ENCODE data around the gene FAM204A.

Gene FAM204A

GRCh38 chr10:118255355-118255754 is 86.8 kb downstream of the FAM204A start:
- H3K9me3 ChIP-seq (ENCODE audit: insufficient read depth, low read length, severe bottlenecking): no peaks in the 10 kb centered on the region
- no peak overlapping the region for H2AFZ ChIP-seq (ENCODE audit: low read depth, low read length)
- H3K4me1 ChIP-seq (ENCODE audit: insufficient read depth, low read length): no peaks in the 10 kb centered on the region
- no peak overlapping the region for H3K4me2 ChIP-seq (ENCODE audit: insufficient read depth, low read length)
- no peak overlapping the region for H3K9ac ChIP-seq (ENCODE audit: low read depth, low read length)
- no peak for TF ChIP-seq EZH2 (IDR thresholded peaks at IDR 0.05; ENCODE audit: borderline replicate concordance, low read depth, low read length, severe bottlenecking)
- TF ChIP-seq, protein P1, sequence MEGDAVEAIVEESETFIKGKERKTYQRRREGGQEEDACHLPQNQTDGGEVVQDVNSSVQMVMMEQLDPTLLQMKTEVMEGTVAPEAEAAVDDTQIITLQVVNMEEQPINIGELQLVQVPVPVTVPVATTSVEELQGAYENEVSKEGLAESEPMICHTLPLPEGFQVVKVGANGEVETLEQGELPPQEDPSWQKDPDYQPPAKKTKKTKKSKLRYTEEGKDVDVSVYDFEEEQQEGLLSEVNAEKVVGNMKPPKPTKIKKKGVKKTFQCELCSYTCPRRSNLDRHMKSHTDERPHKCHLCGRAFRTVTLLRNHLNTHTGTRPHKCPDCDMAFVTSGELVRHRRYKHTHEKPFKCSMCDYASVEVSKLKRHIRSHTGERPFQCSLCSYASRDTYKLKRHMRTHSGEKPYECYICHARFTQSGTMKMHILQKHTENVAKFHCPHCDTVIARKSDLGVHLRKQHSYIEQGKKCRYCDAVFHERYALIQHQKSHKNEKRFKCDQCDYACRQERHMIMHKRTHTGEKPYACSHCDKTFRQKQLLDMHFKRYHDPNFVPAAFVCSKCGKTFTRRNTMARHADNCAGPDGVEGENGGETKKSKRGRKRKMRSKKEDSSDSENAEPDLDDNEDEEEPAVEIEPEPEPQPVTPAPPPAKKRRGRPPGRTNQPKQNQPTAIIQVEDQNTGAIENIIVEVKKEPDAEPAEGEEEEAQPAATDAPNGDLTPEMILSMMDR (IDR thresholded peaks at IDR 0.05; ENCODE audit: borderline replicate concordance, extremely low read depth, low read length, poor library complexity, severe bottlenecking): no peak
- H4K20me1 ChIP-seq (ENCODE audit: insufficient read depth, low read length): no peaks in the 10 kb centered on the region
- H3K27ac ChIP-seq (ENCODE audit: low read length): no peak overlapping the region
- peaks cover 42% of the 10 kb centered on the region for H3K27me3 ChIP-seq (ENCODE audit: insufficient read depth, low read length, poor library complexity)
- ATAC-seq (ENCODE audit: insufficient read depth, low read depth): no peak
- H3K79me2 ChIP-seq (ENCODE audit: insufficient read depth, low read length): no peaks in the 10 kb centered on the region
- no peaks in the 10 kb centered on the region for H3K36me3 ChIP-seq (ENCODE audit: insufficient read depth, low read length)
- no peak overlapping the region for H3K4me3 ChIP-seq (ENCODE audit: low read depth in 1 of 2, low read length in 2 of 2)
- no peak for DNase-seq

GRCh38 chr10:118254654-118255053 is 87.5 kb downstream of the FAM204A start:
- H3K27me3 ChIP-seq (ENCODE audit: insufficient read depth, low read length, poor library complexity): peaks cover 45% of the 10 kb centered on the region
- DNase-seq (no peak), ATAC-seq (ENCODE audit: insufficient read depth, low read depth) (no peak)
- H3K4me2 ChIP-seq (ENCODE audit: insufficient read depth, low read length): no peak overlapping the region
- TF ChIP-seq, protein P1 (IDR thresholded peaks at IDR 0.05; ENCODE audit: borderline replicate concordance, extremely low read depth, low read length, poor library complexity, severe bottlenecking): no peak
- no peak for TF ChIP-seq EZH2 (IDR thresholded peaks at IDR 0.05; ENCODE audit: borderline replicate concordance, low read depth, low read length, severe bottlenecking)
- H3K9ac ChIP-seq (ENCODE audit: low read depth, low read length): no peak overlapping the region
- H2AFZ ChIP-seq (ENCODE audit: low read depth, low read length): no peak overlapping the region
- no peaks in the 10 kb centered on the region for H3K36me3 ChIP-seq (ENCODE audit: insufficient read depth, low read length)
- no peak overlapping the region for H3K27ac ChIP-seq (ENCODE audit: low read length)
- no peaks in the 10 kb centered on the region for H3K79me2 ChIP-seq (ENCODE audit: insufficient read depth, low read length)
- H4K20me1 ChIP-seq (ENCODE audit: insufficient read depth, low read length): no peaks in the 10 kb centered on the region
- H3K4me1 ChIP-seq (ENCODE audit: insufficient read depth, low read length): no peaks in the 10 kb centered on the region
- H3K9me3 ChIP-seq (ENCODE audit: insufficient read depth, low read length, severe bottlenecking): no peaks in the 10 kb centered on the region
- H3K4me3 ChIP-seq (ENCODE audit: low read depth in 1 of 2, low read length in 2 of 2): no peak overlapping the region

- Histone ChIP-seq H2AFZ (ENCODE audit: low read depth, low read length) (no peak overlapping the region), H3K4me3 (ENCODE audit: low read depth in 1 of 2, low read length in 2 of 2) (no peak overlapping the region), H3K4me1 (ENCODE audit: insufficient read depth, low read length) (no peaks in the 10 kb centered on the region), H3K27ac (ENCODE audit: low read length) (no peak overlapping the region), H3K4me2 (ENCODE audit: insufficient read depth, low read length) (no peak overlapping the region), H3K79me2 (ENCODE audit: insufficient read depth, low read length) (no peaks in the 10 kb centered on the region), H3K27me3 (ENCODE audit: insufficient read depth, low read length, poor library complexity) (peaks cover 51% of the 10 kb centered on the region), H4K20me1 (ENCODE audit: insufficient read depth, low read length) (no peaks in the 10 kb centered on the region), H3K9ac (ENCODE audit: low read depth, low read length) (no peak overlapping the region), H3K36me3 (ENCODE audit: insufficient read depth, low read length) (no peaks in the 10 kb centered on the region), H3K9me3 (ENCODE audit: insufficient read depth, low read length, severe bottlenecking) (no peaks in the 10 kb centered on the region)
- ATAC-seq (ENCODE audit: insufficient read depth, low read depth) (no peak), DNase-seq (no peak)
- TF ChIP-seq, protein P1 (IDR thresholded peaks at IDR 0.05; ENCODE audit: borderline replicate concordance, extremely low read depth, low read length, poor library complexity, severe bottlenecking): no peak
- no peak for TF ChIP-seq EZH2 (IDR thresholded peaks at IDR 0.05; ENCODE audit: borderline replicate concordance, low read depth, low read length, severe bottlenecking)
Observed at GRCh38 chr10:118253397-118253796, 88.7 kb downstream of the FAM204A start.

DNA sequence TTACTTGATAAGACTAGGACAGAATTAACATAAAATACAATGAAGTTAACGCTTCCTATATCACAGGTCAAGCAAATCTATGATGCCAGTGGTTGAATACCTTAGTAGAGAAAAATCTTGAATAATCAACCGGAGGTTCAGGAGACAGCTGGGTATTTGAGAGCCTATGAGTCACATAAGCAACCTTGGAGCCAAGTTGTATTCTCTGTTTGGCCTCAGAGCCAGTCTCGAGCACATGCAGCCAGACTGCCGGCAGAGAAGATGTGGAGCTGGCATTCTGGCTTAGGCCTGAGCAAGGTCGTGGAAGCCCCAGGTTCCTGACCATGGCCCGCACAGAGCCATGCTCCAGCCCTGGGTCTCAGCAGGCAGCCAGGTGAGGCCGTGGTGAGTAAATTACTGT is 90.3 kb downstream of the FAM204A start:
- H3K9ac ChIP-seq (ENCODE audit: low read depth, low read length): no peak overlapping the region
- no peak for ATAC-seq (ENCODE audit: insufficient read depth, low read depth)
- no peaks in the 10 kb centered on the region for H4K20me1 ChIP-seq (ENCODE audit: insufficient read depth, low read length)
- no peaks in the 10 kb centered on the region for H3K9me3 ChIP-seq (ENCODE audit: insufficient read depth, low read length, severe bottlenecking)
- no peaks in the 10 kb centered on the region for H3K4me1 ChIP-seq (ENCODE audit: insufficient read depth, low read length)
- TF ChIP-seq, protein P1 (IDR thresholded peaks at IDR 0.05; ENCODE audit: borderline replicate concordance, extremely low read depth, low read length, poor library complexity, severe bottlenecking): no peak
- TF ChIP-seq EZH2 (IDR thresholded peaks at IDR 0.05; ENCODE audit: borderline replicate concordance, low read depth, low read length, severe bottlenecking): no peak
- no peak overlapping the region for H3K4me2 ChIP-seq (ENCODE audit: insufficient read depth, low read length)
- no peak overlapping the region for H3K27ac ChIP-seq (ENCODE audit: low read length)
- H3K27me3 ChIP-seq (ENCODE audit: insufficient read depth, low read length, poor library complexity): peaks cover 35% of the 10 kb centered on the region
- no peak for DNase-seq
- H2AFZ ChIP-seq (ENCODE audit: low read depth, low read length): no peak overlapping the region
- no peak overlapping the region for H3K4me3 ChIP-seq (ENCODE audit: low read depth in 1 of 2, low read length in 2 of 2)
- H3K79me2 ChIP-seq (ENCODE audit: insufficient read depth, low read length): no peaks in the 10 kb centered on the region
- no peaks in the 10 kb centered on the region for H3K36me3 ChIP-seq (ENCODE audit: insufficient read depth, low read length)
